Osteoblast (primary cell): Measurements from ENCODE around the gene NGFR. TPM values are rescaled to one million over a fixed set of nuclear protein-coding genes. Genes with fewer than 3 reads are reported as not detected.
"Not testable (repeated sequence)": the region's sequence is repeated elsewhere in the genome, so short reads cannot be mapped to it uniquely, and the experiment has no call there.

ENCODE experiments used
- DNase-seq: peaks from one replicate; pipeline ENCODE4 v3.0.0; 2011; ENCODE audit warnings: low spot score, mixed read lengths; ENCODE audit not compliant: insufficient read length; ENCODE audit errors: missing footprints
- H2AFZ ChIP-seq: 2 replicates; pipeline ENCODE4 v1.6.0; 2011; ENCODE audit warnings: mild to moderate bottlenecking, low read length
- H3K27ac ChIP-seq: 2 replicates; pipeline ENCODE4 v1.5.1; 2011; ENCODE audit warnings: mild to moderate bottlenecking, low read depth, low read length, moderate library complexity
- H3K27me3 ChIP-seq: 2 replicates; pipeline ENCODE4 v1.6.0; 2012; ENCODE audit warnings: mild to moderate bottlenecking, control low read depth, inconsistent platforms, low read length, moderate library complexity; ENCODE audit not compliant: insufficient read depth
- H3K36me3 ChIP-seq: 2 replicates; pipeline ENCODE4 v1.5.1; 2011; ENCODE audit warnings: mild to moderate bottlenecking, low read length, control low read depth, moderate library complexity; ENCODE audit not compliant: insufficient read depth
- H3K4me1 ChIP-seq: 2 replicates; pipeline ENCODE4 v1.5.1; 2011; ENCODE audit warnings: mild to moderate bottlenecking, low read length, control low read depth, moderate library complexity; ENCODE audit not compliant: insufficient read depth
- H3K4me2 ChIP-seq: 2 replicates; pipeline ENCODE4 v1.6.0; 2011; ENCODE audit warnings: mild to moderate bottlenecking, low read length; ENCODE audit not compliant: insufficient read depth
- H3K4me3 ChIP-seq: fragments of 200-600 bp; sonication (generic); 3 replicates; pipeline ENCODE4 v1.5.1; 2012; ENCODE audit warnings: mild to moderate bottlenecking, low read length, inconsistent platforms; ENCODE audit not compliant: insufficient read depth
- H3K79me2 ChIP-seq: 2 replicates; pipeline ENCODE4 v1.6.0; 2012; ENCODE audit warnings: mild to moderate bottlenecking, low read length, control low read depth, inconsistent platforms; ENCODE audit not compliant: insufficient read depth
- H3K9me3 ChIP-seq: 2 replicates; pipeline ENCODE4 v1.5.1; 2011; ENCODE audit warnings: low read depth, low read length, control low read depth
- H4K20me1 ChIP-seq: 2 replicates; pipeline ENCODE4 v1.6.0; 2012; ENCODE audit warnings: mild to moderate bottlenecking, low read length, control low read depth; ENCODE audit not compliant: insufficient read depth
- total RNA-seq: library from RNA; depleted of rRNA; stranded (reverse); fragments of >200 nt; gene quantifications from 2 replicates; pipeline ENCODE4 v1.2.3, GENCODE V29; 2012
- TF ChIP-seq, protein P1 (sequence below): IDR thresholded peaks from 2 replicates; pipeline ENCODE4 v1.5.1; 2011; ENCODE audit warnings: mild to moderate bottlenecking, low read depth, low read length, moderate library complexity; ENCODE audit errors: extremely low read depth

Gene NGFR
- total RNA-seq, 1 donor: under 0.01 TPM

DNA sequence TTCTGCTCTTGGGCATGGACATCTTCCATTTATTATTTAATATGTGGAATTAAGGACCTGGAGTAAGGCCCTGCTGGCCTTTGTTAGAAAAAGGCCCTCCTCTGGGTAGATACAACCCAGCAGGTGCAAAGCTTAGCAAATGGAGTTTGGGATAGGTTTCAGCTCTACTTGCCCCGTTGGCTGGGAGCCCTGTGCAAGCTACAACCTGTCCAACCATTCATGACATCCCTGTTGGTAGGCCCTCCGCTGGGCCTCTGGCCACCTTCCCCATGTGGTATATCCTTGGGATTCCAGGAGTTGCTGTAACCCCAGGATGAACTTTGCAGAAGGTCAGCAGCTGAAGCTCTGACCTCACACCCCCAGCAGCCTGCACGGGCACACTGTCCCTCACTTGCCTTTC is 6.4 kb downstream of the NGFR start:
- TF ChIP-seq, protein P1, sequence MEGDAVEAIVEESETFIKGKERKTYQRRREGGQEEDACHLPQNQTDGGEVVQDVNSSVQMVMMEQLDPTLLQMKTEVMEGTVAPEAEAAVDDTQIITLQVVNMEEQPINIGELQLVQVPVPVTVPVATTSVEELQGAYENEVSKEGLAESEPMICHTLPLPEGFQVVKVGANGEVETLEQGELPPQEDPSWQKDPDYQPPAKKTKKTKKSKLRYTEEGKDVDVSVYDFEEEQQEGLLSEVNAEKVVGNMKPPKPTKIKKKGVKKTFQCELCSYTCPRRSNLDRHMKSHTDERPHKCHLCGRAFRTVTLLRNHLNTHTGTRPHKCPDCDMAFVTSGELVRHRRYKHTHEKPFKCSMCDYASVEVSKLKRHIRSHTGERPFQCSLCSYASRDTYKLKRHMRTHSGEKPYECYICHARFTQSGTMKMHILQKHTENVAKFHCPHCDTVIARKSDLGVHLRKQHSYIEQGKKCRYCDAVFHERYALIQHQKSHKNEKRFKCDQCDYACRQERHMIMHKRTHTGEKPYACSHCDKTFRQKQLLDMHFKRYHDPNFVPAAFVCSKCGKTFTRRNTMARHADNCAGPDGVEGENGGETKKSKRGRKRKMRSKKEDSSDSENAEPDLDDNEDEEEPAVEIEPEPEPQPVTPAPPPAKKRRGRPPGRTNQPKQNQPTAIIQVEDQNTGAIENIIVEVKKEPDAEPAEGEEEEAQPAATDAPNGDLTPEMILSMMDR: no peak

DNA sequence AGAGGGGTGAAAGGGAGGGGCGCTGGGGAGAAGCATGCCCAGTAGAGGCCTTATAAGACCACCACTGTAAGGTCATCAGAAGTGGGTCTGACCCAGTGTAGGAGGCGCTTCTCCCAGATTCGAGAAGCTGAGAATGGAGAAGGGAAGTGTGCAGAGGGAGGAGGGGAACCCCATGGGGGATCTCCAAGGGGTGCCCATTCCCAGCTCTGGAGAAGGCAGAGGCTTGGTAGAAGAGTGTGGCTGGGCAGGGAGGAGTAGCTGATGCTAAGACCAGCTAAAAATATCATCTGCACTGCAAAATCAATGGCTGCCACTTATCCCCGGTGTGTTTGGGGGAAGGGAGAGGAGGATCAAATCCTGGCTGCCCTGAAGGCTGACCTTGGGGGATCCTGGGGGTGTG is 7.2 kb downstream of the NGFR start:
- Histone ChIP-seq H3K4me1 (peaks cover 2% of the 10 kb centered on the region), H4K20me1 (no peaks in the 10 kb centered on the region), H3K36me3 (no peaks in the 10 kb centered on the region), H3K27me3 (peaks cover 62% of the 10 kb centered on the region), H3K79me2 (no peaks in the 10 kb centered on the region), H3K9me3 (no peaks in the 10 kb centered on the region), H2AFZ (no peak overlapping the region), H3K4me2 (no peak overlapping the region), H3K4me3 (no peak overlapping the region), H3K27ac (no peak overlapping the region)
- DNase-seq: no peak
- TF ChIP-seq, protein P1: no peak

More for the DNA sequence above, 6.4 kb downstream of the NGFR start:
- no peaks in the 10 kb centered on the region for H3K79me2 ChIP-seq
- H3K9me3 ChIP-seq: no peaks in the 10 kb centered on the region
- H3K36me3 ChIP-seq: no peaks in the 10 kb centered on the region
- H2AFZ ChIP-seq: no peak overlapping the region
- H3K4me3 ChIP-seq: no peak overlapping the region
- H4K20me1 ChIP-seq: no peaks in the 10 kb centered on the region
- no peak overlapping the region for H3K4me2 ChIP-seq
- H3K27ac ChIP-seq: no peak overlapping the region
- H3K27me3 ChIP-seq: peaks cover 68% of the 10 kb centered on the region
- no peak for DNase-seq
- peaks cover 5% of the 10 kb centered on the region for H3K4me1 ChIP-seq

DNA sequence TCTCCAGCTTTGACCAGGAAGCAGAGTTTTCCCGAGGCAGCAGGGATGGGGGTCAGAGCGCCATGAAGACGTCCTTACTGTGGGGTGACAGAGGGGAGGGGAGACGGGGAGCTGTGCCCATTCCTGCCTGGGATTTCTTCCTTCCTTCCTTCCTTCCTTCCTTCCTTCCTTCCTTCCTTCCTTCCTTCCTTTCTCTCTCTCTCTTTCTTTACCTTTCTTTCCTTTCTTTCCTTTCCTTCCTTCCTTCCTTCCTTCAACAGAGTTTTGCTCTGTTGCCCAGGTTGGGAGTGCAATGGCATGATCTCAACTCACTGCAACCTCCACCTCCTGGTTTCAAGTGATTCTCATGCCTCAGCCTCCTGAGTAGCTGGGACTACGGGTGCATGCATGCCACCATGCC is 7.6 kb downstream of the NGFR start:
- H3K9me3 ChIP-seq, H3K79me2 ChIP-seq, H3K4me2 ChIP-seq, H3K36me3 ChIP-seq, H2AFZ ChIP-seq, H3K4me3 ChIP-seq, H4K20me1 ChIP-seq, H3K4me1 ChIP-seq, DNase-seq, H3K27ac ChIP-seq: not testable (repeated sequence)
- peaks cover 62% of the 10 kb centered on the region for H3K27me3 ChIP-seq

DNA sequence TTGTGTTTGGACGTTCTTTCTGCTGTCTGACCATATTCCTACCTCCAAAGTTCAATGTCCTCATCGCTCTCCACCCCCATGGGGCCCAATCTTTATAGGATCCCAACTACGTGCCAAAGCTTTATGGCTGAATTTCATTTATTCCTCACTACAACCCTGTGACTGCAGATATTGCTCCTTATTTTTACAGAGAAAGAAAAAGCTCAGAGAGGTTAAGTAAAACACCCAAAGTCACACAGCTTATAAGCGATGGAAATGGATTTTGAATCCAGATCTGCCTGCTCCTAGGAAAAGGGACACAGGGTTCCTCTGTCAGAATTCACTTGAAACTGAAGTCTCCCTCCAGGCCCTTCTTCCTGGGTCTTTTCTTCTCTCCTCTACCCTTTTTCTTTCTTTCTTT is 9.3 kb downstream of the NGFR start:
- Histone ChIP-seq H3K4me1 (no peaks in the 10 kb centered on the region), H3K4me3 (no peak overlapping the region), H3K79me2 (no peaks in the 10 kb centered on the region), H3K27ac (no peak overlapping the region), H4K20me1 (no peaks in the 10 kb centered on the region), H2AFZ (no peak overlapping the region), H3K36me3 (no peaks in the 10 kb centered on the region), H3K27me3 (peaks cover 47% of the 10 kb centered on the region), H3K9me3 (no peaks in the 10 kb centered on the region), H3K4me2 (no peak overlapping the region)
- DNase-seq: no peak
- TF ChIP-seq, protein P1: no peak
